Smooth muscle cell of the brain vasculature (primary cell): ENCODE results near the gene INPP5F.
"Not testable (repeated sequence)": the region's sequence is repeated elsewhere in the genome, so short reads cannot be mapped to it uniquely, and the experiment has no call there.

Experiments
- DNase-seq: peaks from one replicate; pipeline ENCODE4 v3.0.0-alpha.2; 2012; ENCODE audit warnings: low read depth, low spot score

Gene INPP5F

DNA sequence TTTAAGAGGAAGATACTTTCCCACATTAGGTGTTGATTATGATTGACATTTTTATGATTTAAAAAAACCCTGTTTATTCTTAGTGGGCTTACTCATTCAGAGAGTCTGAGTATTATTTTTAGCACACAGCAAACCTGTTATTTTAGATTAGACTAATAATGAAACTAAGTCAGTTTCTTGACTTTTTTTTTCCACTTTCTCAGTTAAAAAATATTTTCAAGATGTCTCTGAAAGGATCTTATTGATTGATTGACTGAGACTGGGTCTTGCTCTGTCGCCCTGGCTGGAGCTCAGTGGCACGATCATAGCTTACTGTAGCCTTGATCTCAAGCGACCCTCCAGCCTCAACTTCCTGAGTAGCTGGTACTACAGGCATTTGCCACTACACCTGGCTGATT, 20.4 kb upstream of the INPP5F start:
- DNase-seq = no peak

DNA sequence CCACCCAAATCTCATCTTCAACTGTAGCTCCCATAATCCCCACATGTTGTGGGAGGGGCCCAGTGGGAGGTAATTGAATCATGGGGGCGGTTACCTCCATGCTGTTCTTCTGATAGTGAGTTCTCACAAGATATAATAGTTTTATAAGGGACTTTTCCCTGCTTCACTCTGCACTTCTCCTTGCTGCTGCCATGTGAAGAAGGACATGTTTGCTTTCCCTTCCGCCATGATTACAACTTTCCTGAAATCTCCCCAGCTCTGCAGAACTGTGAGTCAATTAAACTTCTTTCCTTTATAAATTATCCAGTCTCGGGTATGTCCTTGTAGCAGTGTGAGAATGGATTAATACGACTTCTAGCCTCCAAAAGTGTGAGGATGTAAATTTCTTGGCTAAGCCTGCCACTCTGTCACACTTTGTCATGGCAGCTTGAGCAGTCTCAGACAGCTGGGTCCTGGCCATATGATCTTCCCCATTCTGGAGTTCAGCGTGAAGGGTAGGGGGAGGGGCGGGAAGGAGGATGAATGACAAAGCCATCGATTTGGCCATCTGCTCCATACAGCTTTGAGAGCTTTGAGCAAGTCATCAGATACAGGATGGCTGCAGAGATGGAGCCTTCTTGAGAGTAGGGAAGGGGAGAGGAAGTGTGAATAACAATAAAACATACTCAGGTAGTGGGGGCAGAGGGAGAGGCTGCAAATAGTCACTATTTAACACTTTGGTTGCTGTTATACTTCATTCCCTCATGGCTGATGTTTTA, 19.1 kb upstream of the INPP5F start:
- no peak for DNase-seq

DNA sequence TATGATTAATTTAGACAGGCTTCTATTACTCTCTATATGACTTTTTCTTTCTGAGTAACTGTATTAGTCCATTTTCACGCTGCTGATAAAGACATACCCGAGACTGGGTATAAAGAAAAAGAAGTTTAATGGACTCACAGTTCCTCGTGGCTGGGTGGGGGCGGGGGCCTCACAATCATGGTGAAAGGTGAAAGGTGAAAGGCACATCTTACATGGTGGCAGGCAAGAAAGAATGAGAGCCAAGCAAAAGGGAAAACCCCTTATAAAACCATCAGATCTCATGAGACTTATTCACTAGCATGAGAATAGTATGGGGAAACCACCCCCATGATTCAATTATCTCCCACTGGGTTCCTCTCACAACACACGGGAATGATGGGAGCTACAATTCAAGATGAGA, 18.5 kb upstream of the INPP5F start:
- DNase-seq = not testable (repeated sequence)

DNA sequence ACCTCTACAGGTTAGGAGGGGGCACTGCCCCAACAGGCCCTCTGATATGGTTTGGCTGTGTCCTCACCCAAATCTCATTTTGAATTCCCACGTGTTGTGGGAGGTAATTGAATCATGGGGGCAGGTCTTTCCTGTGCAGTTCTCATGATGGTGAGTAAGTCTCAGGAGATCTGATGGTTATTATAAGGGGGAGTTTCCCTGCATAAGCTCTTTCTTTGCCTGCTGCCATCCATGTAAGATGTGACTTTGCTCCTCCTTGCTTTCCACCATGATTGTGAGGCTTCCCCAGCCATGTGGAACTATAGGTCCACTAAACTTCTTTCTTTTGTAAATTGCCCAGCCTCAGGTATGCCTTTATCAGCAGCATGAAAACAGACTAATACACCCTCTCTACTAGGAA, 14.9 kb upstream of the INPP5F start:
- DNase-seq = not testable (repeated sequence)

DNA sequence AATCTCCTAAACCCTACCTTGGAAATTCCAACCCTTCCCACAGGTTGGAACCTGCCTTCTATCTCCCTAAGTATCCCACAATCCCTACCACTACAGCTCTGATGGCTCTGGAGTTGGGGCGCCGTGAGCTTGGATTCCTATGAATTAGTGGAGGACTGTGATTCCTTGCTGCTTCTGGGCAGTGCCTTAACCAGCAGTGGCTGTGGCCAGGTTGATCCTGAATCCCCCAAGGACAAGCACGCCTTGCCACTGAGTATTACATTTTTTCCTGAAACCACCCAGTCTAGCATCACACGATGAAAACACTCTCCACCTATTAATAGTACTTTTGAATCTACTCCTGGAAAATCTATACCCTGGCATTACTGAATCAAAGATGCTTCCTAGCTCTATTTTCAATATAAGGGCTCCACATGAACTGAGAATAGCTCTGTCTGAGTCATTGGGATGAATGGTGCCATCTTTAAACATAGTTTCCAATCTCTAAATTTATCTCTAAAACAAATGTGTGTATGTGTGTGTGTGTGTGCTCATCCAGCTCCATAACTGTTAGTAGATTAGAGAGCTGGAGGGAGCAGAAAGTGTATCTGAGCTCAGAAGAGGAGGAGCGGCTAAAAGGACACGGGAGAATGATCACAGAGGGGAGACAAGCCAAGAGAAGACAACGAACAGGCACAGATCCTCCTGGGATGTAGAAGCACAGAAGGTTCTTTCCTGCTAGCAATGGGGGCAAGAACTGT, 11.9 kb upstream of the INPP5F start:
- no peak for DNase-seq

DNA sequence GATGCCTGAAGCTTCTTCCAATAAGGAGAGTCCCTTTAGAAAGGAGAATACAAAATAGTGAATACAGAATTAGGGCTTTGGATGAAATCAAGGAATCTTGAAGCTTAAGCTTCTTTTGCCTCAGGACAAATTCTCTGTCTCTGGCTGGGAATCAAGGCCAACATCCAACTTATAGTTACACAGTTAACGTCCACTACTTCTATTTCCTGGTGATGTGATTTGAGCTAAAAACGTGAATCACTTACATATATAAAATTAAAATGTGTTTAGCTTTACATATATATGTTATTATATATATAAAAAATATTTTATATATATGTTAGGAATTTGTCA, 11.4 kb upstream of the INPP5F start:
- no peak for DNase-seq

DNA sequence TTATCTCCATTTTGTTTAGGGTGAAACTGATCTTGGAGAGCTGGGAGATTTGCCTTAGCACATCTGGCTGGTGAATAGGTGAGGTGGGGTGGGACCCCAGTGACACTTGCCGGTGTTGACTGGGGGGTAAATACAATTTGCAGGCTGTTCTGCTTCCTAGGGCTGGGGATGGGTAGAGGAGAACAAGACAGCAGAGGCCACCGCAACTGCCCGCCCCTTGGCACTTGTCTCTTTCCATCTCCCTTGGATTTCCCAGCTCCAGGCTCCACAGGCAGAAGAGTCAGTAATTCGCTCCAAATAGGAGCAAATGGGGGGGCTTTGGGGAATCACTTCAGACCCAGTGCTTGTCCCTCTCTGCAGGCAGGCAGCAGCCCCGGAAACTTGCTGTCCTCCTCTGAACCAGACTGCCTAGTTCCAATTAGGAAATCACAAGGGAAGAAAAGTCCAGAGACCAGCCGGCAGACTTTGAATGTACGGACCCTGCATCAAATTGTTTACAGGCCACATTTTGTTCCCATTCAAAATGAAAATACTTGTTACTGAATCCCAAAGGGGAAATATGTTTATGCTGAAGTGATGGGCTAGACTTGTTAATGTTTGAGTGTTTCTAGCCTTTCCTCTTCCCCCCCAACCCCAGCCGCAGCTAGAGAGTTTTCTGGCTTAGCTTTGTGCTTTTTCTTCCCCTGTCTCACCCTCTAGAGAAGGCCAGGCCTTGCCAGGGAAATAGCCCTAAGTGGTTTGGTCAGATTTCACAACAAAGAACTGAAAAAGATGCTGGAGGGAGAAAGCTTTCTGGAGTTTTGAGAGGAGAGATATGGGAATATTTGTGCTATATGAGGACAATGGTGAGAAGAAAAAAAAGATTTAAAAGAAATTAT, 10.0 kb upstream of the INPP5F start:
- no peak for DNase-seq

DNA sequence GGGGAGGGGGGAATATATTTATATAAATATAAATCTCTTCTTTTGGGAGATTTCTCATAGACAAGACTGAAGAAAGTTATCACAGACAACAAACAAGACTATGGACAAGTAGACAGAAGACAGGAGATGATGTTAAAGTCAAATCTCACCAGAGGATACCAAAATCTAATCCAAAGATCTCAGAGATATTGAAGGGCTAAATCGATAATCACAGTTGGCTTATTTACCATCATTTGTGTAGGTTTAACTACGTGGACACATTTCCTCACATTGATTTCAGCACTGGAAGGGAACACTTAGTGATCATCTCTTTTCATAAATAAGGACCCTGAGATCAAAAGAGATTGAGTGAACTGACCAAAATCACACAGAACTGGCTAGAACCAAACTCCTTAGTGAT, 2.7 kb upstream of the INPP5F start:
- DNase-seq = no peak

DNA sequence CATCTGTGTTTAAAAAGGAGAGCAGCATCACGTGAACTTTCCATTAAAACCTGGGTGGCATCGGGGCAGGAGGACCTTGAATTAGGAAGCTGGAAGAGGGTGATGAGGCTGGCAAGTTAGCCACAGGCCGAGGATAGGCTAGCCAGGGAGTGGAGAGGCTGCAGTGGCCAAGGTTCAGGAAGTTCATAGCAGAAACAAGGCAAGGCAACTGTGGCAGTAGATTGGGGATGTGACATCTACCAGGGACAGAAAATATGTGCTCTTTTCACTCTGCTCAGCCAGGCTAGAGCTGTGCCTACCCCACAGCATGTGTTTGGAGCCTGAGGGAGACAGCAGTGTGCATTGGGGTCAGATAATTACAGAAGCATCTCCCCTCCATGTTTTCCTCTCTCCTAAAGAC, 2.2 kb upstream of the INPP5F start:
- DNase-seq = no peak

DNA sequence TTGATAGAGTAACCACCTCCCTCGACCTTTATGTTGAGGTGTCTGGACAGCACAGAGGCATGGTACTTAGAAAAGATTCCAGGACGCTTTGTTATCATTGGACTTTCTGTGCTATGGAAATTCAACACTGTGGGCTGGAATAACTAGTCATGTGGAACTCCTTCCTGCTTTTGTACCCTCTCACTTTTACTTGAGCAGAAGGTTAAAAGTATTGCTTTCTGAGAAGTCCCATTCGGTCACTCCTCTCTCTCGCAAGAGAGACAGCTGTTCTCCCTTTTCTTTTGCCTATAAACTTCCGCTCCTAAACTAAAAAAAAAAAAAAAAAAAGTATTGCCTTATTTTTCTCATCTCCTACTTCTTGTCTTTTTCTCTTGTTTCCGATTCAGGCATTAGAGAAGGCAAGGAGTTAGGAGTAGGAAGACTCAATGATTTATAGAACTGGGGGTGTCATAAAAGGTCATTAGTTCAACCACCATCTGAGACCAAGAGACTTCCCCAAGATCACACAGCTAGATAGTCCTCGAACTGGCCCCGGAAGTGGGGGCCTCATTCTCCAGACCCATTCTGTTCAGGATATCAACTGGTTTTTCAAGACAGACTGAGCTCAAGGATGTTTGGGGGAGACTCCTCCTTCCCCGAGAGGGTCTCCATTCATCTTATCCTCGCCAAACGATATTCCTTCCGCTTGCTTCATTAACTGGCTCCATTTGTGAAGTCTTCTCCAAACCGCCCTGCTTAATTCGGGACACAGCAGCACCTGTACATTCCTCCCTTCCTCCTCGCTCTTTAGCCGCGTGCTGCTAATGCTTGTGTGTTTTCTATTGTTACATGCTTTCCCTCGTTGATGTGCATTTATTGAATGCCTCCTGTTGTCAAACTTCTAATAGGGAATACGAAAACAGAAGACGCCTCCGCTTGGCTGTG, 995 bp upstream of the INPP5F start:
- DNase-seq = no peak

DNA sequence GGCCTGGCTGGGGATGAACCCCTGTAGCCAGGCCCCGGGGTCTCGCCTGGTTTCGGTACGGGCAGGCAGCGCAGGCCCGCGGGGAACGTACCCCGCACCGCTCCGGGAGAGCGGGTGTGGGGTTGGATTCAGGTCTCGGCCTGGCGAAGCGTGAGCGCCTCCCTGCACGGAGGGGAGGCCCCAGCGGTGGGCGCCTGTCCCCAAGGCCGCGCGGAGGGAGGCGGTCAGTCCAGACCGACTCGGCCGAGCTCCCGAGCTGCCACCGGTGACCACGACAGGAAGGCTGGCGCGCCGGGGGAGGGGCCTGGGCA, 378 bp upstream of the INPP5F start:
- no peak for DNase-seq

DNA sequence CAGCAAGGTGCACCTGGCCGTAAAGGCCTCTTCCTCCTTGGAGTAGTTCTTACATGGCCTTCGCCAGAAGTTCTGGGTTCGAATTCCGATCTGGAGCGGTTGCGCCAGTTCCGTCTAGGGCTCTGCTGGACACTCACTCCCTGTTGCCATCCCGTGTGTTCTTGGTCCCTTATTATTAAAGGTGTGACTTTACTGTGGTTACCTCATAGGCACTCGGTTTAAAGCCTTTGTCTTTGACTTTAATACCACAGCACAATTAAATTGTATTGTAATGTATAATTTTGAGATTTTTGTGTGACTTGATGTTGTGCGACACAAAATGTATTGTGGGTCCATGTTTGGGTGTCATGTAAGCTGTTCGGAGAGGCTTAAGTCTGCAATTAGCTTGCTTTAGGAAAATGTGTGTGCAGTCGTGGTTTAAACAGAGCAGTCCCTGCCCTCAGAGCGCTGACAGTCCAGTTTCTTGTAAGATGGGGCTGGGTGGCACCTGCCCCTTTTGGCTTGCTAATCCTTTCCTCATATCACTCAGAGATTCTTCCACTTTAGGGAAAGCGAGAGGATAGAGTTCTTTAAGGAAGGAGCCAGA, 919 bp downstream of the INPP5F start:
- DNase-seq = no peak

DNA sequence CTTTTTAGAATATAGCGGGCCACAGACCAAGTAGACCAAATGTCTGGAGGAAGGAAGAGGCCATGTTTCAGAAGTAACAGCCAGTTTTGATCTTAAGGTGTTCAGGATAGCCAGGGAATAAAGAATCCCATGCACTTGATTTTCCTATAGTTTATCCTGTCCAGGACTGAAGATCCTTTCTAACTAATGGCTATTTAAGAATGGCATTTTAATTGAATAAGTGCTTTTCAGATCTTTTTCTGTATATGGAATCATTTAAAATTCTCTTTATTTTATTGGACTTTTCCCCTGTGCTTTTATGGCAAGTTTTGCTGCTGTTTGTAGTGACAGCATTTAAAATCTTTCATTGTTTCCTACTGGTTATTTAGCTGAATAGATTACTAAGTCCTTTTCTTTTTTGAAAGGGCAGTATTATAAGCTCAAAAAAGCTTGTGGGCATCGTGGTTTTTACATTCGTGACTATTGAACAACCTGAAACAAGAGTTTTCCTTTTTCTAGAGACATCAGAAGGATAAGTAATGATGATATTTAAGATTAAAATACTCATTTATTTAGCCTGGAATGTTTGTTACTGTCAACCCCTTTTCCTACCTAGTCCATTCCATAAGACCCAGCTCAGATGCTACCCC, 2.4 kb downstream of the INPP5F start:
- DNase-seq = no peak

DNA sequence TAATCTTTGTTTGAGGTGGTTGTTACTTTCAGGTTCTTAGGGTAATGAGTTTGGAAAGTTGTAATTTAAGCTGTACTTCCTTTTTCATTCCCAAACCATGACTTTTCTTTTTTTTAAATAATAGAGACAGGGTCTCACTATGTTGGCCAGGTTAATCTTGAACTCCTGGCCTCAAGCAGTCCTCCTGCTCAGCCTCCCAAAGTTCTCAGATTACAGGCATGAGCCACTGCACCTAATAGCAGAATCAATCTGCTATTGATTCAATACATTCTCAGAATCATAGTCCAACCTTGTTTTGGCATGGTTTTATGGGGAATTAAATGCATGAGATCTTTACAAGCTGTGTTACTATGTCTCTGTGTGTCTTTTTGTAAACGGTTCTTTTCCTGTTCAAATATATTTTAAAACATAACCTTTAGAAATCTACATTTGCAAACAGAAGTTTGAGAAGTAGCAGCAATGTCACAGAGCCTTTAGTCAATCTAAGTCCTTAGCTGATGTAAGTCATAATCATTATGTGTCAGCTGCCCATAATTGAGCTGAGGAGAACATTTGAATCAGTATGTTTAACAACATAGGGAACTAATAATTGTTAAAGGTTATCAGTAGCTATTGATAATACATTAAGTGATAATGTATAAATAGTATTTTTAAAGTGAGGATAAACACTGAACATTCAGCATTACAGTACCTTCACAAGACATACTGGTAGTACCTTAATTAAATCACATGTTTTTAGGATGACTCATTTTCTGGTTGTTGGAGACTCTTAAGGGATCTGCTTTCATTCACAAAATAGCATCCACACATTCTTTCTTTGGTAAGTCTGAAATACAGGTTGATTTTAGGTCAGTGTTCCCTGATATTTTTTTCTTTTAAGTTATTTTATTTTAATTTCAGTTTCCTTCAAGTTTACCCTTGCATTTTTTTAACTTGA, 8.8 kb downstream of the INPP5F start:
- no peak for DNase-seq

DNA sequence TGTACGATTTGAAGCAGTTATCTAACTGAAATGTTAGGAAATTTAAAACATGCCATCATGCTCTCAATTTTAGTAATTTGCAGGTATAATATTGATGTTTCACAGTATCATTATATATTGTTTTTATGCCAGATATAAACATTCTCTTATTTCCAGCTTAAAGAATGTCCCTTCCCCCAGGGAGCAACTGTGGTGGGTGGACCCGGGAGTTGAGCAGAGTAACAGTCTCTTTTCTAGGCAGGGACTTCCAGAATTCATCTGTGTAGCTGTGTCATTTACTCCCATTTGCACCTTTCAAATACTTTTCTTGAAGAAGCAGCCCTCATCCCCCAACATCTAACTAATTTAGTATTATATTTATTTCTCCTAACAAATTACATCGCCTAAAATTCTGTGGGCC, 9.6 kb downstream of the INPP5F start:
- DNase-seq = no peak

DNA sequence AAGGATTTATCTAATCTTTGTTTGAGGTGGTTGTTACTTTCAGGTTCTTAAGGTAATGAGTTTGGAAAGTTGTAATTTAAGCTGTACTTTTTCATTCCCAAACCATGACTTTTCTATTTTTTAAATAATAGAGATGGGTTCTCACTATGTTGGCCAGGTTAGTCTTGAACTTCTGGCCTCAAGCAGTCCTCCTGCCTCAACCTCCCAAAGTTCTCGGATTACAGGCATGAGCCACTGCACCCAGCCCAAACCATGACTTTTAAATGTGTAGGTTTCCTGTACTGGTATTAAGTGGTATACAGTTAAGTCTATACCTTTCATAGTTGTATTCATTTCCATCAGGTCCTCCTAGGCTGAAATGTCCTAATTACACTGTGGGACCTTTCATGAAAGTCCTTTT, 10.4 kb downstream of the INPP5F start:
- DNase-seq = no peak

DNA sequence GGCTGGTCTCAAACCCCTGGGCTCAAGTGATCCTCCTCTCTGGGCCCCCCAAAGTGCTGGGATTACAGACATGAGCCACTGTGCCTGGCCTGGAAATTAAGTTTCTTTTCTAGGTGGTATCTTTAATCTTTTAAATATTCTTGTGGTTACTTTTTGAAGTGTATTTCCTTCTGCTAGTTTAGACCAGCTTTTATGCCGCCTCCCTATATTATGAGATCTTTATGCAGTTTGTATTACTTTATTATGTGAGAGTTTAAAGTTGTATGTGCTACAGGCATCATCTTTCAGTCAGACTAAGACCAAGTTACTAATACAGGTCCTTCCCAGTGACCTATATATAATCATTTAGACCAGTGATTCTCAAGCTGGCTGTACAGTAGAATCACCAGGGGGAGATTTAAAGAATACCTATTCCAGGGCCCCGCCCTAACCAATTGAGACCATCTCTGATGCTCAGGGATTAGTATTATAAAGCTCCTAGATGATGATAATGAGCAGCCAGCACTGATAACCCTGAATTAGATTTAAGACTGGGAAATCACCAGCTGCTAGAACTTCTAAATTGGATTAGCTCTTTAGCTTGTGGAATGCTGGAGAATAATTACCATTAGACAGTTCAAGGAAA, 11.3 kb downstream of the INPP5F start:
- no peak for DNase-seq

DNA sequence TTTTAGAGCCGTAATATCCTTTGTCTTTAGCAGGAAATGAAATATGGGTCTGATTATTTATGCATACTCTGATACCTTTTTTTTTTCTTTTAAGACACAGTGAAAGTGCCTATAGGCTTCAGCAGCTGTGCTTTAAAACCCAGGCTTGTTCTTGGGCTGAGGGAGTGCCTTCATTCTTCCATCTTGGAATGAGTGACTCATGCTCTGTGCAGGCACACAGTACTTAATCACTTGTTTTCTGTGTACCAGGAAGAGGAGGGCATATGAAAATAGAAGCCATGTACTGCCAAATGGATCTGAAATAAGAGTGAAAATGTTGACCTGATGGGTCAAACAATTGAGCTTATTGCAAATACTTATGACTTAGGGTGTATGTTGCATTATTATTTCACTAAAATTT, 12.0 kb downstream of the INPP5F start:
- DNase-seq = no peak

DNA sequence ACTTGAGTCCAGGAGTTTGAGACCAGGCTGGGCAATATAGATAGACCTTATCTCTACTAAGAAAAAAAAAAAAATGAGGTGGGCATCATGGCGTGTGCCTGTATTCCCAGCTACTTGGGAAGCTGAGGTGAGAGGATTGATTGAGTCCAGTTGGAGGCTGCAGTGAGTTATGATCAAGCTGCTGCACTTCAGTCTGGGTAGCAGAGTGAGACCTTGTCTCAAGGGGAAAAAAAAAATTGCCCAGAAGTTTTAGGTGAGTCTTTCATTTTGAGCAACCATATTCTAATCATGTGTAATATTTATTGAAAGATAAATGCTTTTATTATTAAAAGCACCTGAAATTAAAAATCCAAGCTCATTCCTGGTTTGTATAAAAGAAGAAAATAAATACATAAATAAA, 13.1 kb downstream of the INPP5F start:
- DNase-seq = no peak
